Omental fat pad (tissue), 4 donors: ENCODE results near the gene IPO8. TPM values are rescaled to one million over a fixed set of nuclear protein-coding genes. Genes with fewer than 3 reads are reported as not detected.
"Not testable (repeated sequence)": the region's sequence is repeated elsewhere in the genome, so short reads cannot be mapped to it uniquely, and the experiment has no call there.

ENCODE experiments used
- ATAC-seq: fragments of 150-250 bp; one replicate; pipeline ENCODE4 v1.9.1; 2016; ENCODE audit warnings: mild to moderate bottlenecking, moderate library complexity; ENCODE audit not compliant: low FRiP score
- DNase-seq: peaks from one replicate; pipeline ENCODE4 v3.0.0-alpha.2; 2019; ENCODE audit warnings: low spot score
- total RNA-seq, 4 donors: library from RNA; depleted of rRNA; stranded (reverse); fragments of >200 nt; gene quantifications; one replicate each; pipeline ENCODE4 v1.1.0, GENCODE V29; 2016
- TF ChIP-seq, protein P1 (sequence below), 3 donors: fragments of 450-650 bp; IDR thresholded peaks; one replicate each; pipeline ENCODE4 v1.5.1; 2016 to 2017; ENCODE audit warnings: antibody characterized with exemption in 3 of 3, mild to moderate bottlenecking in 3 of 3, moderate library complexity in 2 of 3

Gene IPO8
- total RNA-seq, 4 donors from 2014 or later: 34.2 to 46.1 (median 39.2) TPM

DNA sequence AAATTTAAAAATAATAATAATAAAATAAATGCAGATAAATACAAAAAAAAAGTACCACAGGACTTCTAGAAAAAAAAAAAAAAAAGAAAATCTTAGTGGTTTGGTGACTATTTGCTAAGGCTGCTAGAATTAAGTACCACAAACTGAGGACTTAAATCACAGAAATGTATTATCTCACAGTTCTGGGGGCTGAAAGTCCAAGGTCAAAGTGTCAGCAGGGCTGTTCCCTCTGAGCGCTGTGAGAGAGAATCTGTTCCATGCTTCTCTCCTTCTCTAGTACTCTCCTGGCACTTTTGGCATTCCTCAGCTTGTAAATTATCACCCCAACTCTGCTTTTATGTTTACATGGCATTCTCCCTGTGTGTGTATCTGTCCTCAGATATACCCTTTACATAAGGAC, 101.2 kb downstream of the IPO8 start:
- ATAC-seq: no peak
- TF ChIP-seq, protein P1, sequence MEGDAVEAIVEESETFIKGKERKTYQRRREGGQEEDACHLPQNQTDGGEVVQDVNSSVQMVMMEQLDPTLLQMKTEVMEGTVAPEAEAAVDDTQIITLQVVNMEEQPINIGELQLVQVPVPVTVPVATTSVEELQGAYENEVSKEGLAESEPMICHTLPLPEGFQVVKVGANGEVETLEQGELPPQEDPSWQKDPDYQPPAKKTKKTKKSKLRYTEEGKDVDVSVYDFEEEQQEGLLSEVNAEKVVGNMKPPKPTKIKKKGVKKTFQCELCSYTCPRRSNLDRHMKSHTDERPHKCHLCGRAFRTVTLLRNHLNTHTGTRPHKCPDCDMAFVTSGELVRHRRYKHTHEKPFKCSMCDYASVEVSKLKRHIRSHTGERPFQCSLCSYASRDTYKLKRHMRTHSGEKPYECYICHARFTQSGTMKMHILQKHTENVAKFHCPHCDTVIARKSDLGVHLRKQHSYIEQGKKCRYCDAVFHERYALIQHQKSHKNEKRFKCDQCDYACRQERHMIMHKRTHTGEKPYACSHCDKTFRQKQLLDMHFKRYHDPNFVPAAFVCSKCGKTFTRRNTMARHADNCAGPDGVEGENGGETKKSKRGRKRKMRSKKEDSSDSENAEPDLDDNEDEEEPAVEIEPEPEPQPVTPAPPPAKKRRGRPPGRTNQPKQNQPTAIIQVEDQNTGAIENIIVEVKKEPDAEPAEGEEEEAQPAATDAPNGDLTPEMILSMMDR (IDR thresholded peaks at IDR 0.05): no peak
- DNase-seq: no peak

DNA sequence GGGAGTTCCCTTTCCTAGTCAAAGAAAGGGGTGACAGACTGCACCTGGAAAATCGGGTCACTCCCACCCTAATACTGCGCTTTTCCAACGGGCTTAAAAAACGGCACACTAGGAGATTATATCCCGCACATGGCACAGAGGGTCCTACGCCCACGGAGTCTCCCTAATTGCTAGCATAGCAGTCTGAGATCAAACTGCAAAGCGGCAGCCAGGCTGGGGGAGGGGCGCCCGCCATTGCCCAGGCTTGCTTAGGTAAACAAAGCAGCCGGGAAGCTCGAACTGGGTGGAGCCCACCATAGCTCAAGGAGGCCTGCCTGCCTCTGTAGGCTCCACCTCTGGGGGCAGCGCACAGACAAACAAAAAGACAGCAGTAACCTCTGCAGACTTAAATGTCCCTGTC, 107.1 kb downstream of the IPO8 start:
- ATAC-seq, DNase-seq: not testable (repeated sequence)

DNA sequence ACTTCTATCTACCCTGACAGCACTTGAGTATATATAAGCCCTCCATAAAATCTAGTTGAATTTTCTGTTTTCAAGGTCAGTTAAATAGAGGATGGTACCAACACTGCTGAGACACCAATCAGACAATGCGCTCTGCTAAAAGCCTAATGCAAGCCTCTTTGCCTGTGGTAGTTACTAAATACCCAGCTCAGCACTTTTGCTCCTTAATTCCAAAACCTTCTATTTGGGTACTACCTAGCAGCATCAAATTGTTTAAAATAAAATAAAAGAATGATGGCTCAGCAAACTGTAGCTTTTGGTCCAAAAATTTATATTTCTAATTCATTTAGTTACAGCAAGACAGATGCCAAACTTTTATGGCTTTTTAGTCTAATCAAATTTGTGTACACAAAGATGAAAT, 107.9 kb downstream of the IPO8 start:
- DNase-seq: no peak
- TF ChIP-seq, protein P1 (IDR thresholded peaks at IDR 0.05): no peak
- no peak for ATAC-seq

DNA sequence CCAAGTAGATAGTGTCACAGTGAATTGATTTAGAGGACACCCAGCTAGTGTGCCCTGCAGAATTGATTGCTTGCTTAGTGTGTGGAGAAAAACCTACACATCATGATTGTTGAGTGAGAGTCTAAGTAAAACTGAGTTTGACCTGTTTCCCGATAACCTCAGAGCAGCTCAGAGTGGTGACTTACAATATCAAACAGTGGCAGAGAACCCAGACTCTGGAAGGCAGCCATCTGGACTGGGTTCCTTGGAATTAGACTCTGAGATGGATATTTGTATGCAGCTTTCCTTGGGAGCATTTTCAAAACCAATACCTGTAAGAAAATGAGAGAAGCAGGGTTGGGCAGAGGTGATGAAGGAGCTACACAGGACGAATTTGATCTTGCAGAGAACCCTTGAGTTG, 109.8 kb downstream of the IPO8 start:
- TF ChIP-seq, protein P1 (IDR thresholded peaks at IDR 0.05): no peak
- no peak for ATAC-seq
- no peak for DNase-seq

DNA sequence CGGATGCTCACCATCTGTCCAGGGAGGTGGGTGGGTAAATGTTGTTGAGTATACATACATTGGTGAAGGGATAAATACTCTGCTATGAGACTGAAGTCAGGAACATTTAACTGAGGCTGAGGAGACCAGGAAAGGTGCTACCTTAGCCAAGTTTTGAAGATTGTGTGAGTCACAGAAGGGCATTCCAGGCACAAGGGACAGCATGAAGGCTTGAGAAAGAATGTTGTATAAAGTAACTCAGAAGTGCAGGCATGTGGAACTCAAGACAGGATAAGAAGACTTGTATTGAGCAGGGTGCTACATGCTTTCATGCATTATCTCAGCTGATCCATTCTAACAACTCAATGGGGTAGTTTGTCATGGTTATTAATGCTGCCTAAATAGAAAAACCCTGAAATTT, 112.7 kb downstream of the IPO8 start:
- DNase-seq: no peak
- no peak for ATAC-seq
- TF ChIP-seq, protein P1 (IDR thresholded peaks at IDR 0.05): no peak

DNA sequence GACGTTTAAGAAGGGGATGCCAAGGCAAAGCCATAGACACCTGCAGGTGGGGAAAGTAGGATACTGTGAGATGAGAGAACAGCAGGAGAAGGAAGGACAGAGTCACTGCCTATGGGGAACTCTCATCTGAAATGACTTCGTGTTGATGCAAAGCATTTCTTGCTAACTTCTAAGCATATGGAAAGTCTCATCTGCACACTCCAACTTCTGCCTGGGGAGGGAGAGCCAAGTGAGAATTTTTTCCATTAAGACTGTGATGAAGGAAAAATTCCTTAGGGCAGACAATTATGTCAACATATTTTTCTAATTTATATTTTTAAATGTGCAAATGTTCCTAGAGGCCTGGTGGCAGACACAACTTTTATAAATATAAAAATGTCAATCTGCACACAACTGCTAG, 115.3 kb downstream of the IPO8 start:
- TF ChIP-seq, protein P1 (IDR thresholded peaks at IDR 0.05): no peak
- DNase-seq (no peak), ATAC-seq (no peak)

Other genes with a start within 250 kb of the IPO8 start
- 10 to 100 TPM; 18.0 to 31.4 (median 19.7) TPM for gene CAPRIN2, start 59.1 kb upstream of the IPO8 start, total RNA-seq
- gene TSPAN11, start 230.9 kb upstream of the IPO8 start, total RNA-seq: 1 to 10 TPM in 2 of 4 donors, under 1 TPM in 2; 0.12 to 1.4 (median 1.2) TPM